ENCODE results near the gene SNRNP35.

GRCh38 chr12:123512838-123513665, 55.1 kb downstream of the SNRNP35 start:
- TF ChIP-seq, protein P1, sequence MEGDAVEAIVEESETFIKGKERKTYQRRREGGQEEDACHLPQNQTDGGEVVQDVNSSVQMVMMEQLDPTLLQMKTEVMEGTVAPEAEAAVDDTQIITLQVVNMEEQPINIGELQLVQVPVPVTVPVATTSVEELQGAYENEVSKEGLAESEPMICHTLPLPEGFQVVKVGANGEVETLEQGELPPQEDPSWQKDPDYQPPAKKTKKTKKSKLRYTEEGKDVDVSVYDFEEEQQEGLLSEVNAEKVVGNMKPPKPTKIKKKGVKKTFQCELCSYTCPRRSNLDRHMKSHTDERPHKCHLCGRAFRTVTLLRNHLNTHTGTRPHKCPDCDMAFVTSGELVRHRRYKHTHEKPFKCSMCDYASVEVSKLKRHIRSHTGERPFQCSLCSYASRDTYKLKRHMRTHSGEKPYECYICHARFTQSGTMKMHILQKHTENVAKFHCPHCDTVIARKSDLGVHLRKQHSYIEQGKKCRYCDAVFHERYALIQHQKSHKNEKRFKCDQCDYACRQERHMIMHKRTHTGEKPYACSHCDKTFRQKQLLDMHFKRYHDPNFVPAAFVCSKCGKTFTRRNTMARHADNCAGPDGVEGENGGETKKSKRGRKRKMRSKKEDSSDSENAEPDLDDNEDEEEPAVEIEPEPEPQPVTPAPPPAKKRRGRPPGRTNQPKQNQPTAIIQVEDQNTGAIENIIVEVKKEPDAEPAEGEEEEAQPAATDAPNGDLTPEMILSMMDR (IDR thresholded peaks at IDR 0.05), result no peak
- no peak for TF ChIP-seq POLR2A (IDR thresholded peaks at IDR 0.05)
- no peak for TF ChIP-seq EP300 (IDR thresholded peaks at IDR 0.05)
